GM18505 (cell line): Measurements from ENCODE around the gene TECTA.

Experiments used
- ATAC-seq: cut with Tn5 transposase; IDR thresholded peaks from one replicate; pipeline ENCODE4 v1.9.1; 2021; ENCODE audit not compliant: unreplicated experiment
- POLR2A ChIP-seq: IDR thresholded peaks from 4 replicates; pipeline ENCODE4 v1.6.1; 2011; ENCODE audit warnings: borderline replicate concordance; ENCODE audit not compliant: insufficient read depth, insufficient read length; ENCODE audit errors: extremely low read depth

TECTA gene

DNA sequence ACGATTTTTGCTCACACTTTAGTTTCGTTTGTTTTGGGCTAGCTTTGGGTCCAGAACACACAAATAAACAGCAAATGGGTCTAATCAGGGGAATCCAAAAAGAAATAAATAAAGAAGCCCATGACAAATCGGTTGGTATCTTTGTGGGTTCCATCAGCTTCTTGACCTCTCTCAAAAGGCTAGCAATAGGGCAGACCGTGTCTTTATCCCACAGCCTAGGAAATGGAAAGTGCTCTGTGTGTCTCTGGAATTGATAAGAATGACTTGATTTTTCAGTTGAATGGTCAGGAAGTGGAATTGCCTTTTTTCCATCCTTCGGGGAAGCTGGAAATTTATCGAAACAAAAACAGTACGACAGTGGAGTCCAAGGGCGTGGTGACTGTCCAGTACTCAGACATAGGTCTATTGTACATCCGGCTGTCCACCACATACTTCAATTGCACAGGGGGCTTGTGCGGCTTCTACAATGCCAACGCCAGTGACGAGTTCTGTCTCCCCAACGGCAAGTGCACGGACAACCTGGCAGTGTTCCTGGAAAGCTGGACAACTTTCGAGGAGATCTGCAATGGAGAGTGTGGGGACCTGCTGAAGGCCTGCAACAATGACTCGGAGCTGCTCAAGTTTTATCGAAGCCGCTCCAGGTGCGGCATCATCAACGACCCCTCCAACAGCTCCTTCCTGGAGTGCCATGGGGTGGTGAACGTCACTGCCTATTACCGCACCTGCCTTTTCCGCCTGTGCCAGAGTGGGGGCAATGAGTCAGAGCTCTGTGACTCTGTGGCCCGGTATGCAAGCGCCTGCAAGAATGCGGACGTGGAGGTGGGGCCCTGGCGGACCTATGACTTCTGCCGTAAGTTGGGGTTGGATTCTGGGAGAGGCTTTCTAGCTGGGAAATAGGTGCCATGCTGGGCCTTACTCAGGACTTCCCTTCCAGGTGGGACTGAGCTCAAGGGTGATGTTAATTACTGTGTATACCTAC, 28.6 kb downstream of the TECTA start:
- TF ChIP-seq POLR2A = no peak
- no peak for ATAC-seq

DNA sequence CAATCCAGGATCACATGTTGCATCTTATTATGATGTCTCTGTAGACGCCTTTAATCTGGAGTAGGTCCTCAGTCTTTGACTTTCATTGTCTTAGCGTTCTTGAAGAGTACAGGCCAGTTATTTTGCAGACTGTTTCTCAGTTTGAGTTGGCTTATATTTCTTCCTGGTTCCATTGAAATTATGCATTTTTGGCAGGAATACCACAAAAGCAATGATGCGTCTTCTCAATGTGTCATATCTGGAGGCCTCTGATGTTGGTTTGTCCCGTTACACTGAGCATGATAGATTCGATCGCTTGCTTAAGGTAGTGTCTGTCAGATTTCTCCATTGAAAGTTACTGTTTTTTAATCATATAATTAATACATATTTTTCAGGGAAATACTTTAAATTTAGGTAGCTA, 30.6 kb downstream of the TECTA start:
- no peak for TF ChIP-seq POLR2A
- ATAC-seq = no peak

DNA sequence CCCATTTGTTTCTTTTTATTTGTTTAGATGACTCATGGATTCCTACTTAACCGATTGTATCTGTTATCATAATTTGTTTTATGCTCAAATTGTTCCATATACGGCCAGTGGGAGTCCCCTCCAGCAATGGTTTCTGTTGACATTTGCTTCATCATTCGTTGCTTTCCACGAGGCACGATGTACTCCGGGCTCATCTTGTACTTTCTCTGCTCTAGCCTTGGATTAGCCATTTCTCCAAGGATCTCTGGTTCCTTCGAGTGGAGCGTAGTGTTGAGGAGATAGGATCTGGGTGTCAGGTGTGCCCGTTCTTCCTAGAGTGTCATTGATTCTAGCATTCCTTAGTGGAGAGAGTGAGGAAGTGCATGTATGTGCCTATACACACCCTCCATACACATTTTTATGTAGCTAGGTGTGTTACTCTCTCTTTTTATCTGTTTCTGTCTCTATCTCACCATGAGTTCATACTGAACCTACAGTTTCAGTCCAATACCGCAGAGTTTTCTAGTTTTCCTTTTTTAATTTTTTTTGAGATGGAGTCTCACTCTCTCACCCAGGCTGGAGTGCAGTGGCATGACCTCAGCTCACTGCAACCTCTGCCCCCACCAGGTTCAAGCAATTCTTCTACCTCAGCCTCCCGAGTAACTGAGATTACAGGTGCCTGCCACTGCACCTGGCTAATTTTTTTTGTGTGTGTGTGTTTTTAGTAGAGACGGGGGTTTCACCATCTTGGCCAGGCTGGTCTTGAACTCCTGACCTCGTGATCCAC, 31.4 kb downstream of the TECTA start:
- TF ChIP-seq POLR2A = no peak
- no peak for ATAC-seq

DNA sequence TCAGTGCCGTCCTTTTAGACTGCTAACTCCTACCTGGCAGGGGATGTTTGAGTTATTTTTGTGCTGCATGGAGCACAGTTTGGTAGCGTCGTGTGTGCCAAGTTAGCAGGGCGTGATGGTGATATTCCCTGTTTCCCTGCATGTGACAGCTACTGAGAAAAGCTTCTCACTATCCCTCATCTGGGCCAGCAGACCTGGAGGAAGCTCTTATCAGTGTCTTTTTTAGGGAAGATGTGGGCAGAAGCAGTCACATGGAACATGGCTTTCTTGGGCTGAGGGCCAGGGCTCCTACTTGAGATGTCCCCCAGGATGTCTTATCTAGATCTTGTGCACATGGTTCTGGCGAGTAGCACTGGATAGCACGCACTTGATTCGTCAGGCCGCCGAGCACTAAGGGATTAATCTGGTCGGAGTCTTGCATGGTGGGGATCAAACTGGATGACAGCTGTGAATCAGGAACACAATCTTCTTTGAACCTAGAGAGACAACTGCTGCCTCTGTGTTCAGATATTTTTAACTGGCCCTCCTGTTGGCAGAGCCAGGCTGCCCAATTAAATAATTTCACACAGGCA, 33.8 kb downstream of the TECTA start:
- ATAC-seq = no peak
- TF ChIP-seq POLR2A = no peak

DNA sequence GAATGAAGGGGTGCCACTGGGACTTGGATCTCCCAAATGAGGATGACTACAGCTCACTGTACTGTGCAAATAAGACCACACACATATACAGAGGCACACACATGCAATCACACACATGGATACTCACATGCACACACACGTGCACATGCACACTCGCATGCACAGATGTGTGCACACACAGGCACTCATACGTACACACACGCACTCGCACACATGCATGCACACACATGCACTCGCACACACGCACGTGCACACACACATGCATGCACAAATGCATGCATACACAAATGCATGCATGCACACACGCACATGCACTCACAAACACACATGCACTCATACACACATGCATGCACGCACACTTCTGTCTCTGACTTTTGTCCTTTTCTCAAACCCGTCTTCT, 36.0 kb downstream of the TECTA start:
- TF ChIP-seq POLR2A = no peak
- ATAC-seq = no peak

DNA sequence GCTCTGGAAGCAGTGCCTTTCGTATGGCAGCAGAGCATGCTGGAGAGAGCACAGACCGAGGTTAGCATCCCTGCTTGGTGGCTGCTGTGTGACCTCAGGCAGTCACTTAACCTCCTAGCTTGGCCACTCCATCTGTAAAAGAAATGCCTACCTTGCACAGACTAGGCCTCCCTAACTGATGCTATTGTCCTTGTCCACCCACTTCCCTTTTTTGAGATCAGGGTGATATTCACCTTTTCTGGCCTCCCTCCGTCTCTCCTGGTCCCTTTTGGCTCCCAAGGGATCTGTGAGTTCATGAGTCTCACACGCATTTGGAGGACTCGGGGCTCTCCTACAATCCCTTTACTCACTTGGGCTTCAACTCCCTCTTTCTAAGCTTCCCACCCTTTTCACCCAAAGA, 37.2 kb downstream of the TECTA start:
- TF ChIP-seq POLR2A = no peak
- no peak for ATAC-seq

DNA sequence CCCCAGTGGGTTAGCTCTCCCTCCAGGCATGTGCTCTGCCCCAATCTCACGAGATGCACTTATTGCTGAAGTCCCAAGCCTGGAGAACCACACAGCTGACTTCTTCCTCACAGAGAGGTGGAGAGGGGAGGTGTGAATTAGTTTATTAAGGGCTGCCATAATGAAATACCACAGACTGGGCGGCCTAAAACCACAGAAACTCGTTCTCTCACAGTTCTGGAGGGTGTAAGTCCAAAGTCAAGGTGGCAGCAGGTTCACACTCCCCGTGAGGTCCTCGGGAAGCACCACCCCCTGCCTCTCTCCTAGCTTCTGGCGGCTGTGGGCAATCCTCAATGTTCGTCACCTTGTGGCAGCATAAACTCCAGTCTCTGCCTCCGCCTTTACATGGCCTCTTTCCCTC, 39.3 kb downstream of the TECTA start:
- no peak for ATAC-seq
- TF ChIP-seq POLR2A = no peak

DNA sequence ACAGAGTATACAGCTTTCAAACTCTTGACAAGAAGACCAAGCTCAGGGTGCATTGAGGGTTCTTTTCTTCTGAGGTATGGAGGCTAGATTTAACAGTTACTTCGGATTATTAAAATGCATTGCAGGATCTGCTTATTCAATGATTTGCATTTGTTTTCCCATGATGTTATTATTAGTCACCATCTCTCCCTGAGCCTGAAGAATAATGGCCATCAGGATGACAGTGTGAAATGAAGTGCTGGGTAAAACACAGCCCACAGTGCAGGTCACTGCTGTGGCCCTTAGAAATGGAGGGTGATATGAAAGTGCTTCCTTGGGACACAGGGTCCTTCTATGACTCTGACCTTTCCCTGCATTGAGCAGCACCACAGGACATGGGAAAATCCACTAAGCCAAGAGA, 40.0 kb downstream of the TECTA start:
- TF ChIP-seq POLR2A = no peak
- ATAC-seq = no peak

DNA sequence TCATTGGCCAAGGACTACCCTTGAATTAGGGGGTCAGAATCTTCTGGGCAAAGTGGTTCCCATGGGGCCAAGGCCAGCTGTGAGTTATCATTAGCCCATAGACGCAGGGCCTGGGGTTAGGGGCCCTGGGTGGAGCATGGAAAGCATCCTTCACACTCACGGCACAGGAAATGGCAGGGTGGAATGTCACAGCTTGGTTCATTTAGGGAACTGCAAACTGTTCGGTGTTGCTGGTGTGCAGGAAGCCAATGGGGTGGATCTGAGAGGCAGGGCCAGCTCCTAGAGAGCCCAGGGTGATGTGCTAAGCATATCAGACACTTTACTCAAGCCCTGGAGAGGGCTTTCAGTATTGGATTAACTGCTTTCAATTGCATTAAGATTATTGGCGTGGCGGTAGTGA, 42.9 kb downstream of the TECTA start:
- ATAC-seq = no peak
- TF ChIP-seq POLR2A = no peak

DNA sequence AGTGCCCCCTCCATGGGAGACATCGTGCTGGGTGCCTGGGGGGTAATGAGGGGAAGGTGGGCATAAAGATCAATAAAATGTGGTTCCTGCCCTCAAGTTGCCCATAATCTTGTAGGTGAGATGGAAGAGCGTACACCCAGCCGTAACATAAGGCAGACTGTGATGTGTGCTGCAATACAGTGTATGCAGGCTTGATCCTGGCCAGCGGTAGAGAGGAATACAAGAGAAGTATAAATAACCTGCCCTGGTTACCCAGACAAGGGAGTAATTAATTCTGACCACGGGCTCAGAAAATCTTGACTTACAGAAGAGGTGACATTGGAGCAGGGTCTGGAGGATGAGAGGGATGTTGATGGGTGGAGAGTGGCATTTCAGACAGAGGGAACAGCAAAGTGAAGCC, 43.7 kb downstream of the TECTA start:
- TF ChIP-seq POLR2A = no peak
- no peak for ATAC-seq

DNA sequence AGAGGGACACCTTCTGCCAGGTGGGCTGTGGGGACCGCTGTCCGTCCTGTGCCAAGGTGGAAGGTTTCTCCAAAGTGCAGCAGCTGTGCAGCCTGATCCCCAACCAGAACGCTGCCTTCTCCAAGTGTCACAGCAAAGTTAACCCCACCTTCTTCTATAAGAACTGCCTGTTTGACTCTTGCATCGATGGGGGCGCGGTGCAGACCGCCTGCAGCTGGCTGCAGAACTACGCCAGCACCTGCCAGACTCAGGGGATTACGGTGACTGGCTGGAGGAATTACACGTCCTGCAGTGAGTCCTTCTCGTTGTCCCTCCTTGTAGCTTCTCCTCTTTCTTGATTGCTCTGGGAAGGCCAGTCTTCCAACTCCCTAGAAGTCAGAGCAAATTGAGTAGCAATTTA, 44.8 kb downstream of the TECTA start:
- ATAC-seq = no peak
- TF ChIP-seq POLR2A = no peak

DNA sequence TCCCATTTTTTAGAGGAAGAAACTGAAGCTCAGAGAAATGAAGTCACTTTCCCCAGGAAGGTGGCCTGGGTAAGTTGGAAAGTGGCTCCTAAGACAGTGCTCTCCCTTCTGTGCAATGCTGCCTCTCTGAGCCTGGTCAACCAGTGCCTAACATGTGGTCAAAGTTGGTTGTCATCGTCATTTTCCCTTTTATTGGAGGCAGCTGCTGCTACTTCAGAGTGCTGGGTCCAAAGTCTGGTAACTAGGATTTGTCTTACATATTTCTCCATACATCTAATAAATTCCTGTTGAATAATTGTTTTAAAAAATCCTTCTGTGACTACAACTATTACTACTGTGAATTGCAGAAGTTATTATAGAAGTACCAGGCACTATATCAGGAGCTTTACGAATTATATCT, 48.1 kb downstream of the TECTA start:
- no peak for TF ChIP-seq POLR2A
- ATAC-seq = no peak

DNA sequence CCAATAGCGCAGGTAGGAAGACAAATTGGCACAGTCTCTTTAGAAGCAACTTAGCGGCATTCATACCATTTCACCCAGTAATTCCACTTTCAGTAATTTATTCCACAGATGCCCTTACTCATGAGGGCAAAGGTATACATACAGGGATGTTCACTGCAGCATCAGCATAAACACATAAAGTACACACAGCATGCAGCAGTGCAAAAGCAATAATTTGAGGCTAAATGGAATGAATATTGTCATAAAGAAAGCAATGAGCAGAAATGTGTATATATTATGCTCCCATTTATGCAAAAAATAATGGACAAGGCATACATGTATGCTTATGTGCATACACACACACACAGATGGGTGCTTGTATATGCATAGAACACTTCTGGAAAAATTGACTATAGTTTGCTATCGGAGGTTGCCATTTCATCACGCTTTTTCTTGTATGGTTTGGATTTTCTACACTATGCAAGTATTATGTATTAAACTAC, 50.2 kb downstream of the TECTA start:
- ATAC-seq = no peak
- TF ChIP-seq POLR2A = no peak
